ENCODE measurements around the gene PSMD1.
A peak's percentile ranks its signal among the peaks of the same experiment; 100 is the strongest.
"Not testable (repeated sequence)": the region's sequence is repeated elsewhere in the genome, so short reads cannot be mapped to it uniquely, and the experiment has no call there.

PSMD1 gene

GRCh38 chr2:231057590-231057989, 923 bp downstream of the PSMD1 start:
- DNase-seq (ENCODE audit: low spot score), result peak; percentile 47

GRCh38 chr2:231058761-231059550, 2.3 kb downstream of the PSMD1 start:
- peak; percentile 79 for DNase-seq (ENCODE audit: low spot score)

DNA sequence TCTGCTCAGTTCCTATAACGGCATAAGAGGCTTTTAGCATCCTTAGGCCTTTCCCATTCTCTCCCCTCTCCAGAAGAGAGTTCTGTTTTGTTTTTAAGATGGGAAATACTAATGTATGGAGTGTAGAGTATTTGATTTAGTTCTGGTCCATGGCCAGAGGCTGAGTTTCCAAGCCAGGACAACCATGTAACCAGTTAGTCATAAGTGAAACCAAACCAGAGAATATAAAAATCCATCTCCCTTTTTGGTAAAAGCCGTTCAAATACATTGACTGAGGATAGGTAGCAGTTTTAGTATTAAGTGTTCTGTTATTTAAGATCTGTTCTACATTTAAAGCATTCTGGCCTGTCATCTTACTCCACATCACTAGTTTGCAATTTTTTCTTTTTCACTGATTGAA, 3.1 kb downstream of the PSMD1 start:
- no peak for DNase-seq (ENCODE audit: low spot score)

DNA sequence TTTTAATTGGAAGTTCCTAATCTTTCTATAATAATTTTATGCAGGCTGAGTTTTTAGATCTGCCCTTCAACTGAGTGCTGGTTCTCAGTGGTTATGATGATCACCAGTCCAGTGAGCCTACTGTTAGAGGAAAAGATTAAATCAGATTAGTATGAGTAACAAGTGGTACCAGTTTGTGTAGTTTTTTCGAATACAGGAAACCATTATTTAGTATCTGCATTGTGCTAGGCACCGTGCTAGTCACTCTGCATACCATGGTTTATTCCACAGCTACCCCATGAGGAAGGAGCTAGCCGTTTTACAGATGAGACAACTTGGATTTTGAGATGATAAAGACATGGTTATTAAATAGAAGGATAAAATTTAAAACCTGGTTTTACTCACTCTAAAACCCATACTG, 6.1 kb downstream of the PSMD1 start:
- DNase-seq (ENCODE audit: low spot score), result no peak

GRCh38 chr2:231063347-231063746, 6.7 kb downstream of the PSMD1 start:
- no peak for DNase-seq (ENCODE audit: low spot score)

- DNase-seq (ENCODE audit: low spot score), result no peak
These were observed 9.3 kb downstream of the PSMD1 start for GRCh38 chr2:231065966-231066365.

GRCh38 chr2:231067531-231067930, 10.9 kb downstream of the PSMD1 start:
- not testable (repeated sequence) for DNase-seq (ENCODE audit: low spot score)

- DNase-seq (ENCODE audit: low spot score), result peak; percentile 81
These were observed 12.0 kb downstream of the PSMD1 start for GRCh38 chr2:231068525-231069222.

DNA sequence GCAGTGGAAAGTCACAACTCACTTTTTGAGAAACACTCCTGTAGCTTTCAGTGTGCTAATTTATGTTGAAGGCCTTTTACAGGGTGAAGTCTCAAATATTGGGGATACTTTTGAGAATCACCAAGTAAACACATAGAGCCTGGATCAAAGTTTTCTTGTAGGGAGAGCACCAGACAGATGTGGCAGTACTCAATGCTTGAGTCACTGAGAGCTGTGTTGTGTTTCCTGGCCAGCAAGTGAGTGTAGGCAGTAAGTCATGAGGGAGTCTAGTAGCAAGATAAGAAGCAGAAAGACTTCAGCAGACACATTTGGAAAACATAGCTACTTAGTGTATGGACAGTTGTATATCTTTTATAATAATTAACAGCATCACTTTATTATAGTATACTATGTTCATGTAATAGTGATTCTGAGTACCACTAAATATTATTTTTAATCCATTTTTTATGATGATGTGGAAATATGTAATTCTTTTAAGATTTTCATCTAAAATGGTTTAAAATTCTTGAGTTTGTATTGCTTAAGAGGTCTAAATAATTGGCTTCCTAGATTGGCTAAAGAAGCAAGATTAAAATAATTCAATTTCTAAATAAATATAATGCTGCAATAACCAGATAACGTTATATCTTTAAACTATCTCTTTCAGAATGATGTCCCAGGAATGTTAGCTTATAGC, 12.8 kb downstream of the PSMD1 start:
- DNase-seq (ENCODE audit: low spot score), result peak; percentile 80

DNA sequence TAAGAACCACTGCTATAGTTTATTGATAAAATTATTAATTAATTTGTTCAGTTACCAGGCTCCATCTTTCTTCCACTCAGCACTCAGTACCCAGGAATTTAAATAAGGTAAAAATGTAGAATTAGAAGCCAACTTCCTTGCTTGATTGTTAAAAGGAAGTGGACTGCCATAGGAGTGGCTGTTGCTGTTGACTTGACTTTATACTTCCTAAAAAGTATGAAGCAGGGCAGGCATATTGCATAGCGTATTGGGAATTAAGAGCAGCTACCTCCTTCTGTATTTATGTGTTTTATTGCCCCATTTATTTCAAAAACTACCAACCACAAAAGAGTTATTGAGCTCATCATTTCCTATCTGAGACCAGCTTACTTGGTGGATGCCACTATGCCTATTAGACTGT, 27.9 kb downstream of the PSMD1 start:
- no peak for DNase-seq (ENCODE audit: low spot score)

GRCh38 chr2:231088754-231089153, 32.1 kb downstream of the PSMD1 start:
- DNase-seq (ENCODE audit: low spot score), result no peak

DNA sequence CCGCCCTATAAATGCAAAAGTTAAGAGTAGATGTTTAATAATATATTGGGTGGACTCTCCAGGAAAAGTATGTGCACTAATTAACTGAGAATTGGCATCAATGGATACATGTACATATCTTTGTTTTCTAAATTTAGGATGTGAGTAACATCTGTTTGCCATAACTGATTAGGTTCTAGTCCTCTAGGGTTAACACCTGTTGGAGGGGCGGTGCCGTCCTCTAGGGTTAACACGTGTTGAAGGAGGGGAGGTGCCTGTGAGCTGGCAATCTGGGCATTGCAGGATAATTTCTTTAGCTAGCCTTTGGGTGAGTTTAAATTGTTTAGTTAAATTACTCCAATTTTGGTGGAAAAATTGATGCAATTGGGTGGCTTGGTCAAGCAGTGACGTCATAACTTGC, 37.3 kb downstream of the PSMD1 start:
- no peak for DNase-seq (ENCODE audit: low spot score)

GRCh38 chr2:231094736-231095346, 38.2 kb downstream of the PSMD1 start:
- no peak for DNase-seq (ENCODE audit: low spot score)

DNA sequence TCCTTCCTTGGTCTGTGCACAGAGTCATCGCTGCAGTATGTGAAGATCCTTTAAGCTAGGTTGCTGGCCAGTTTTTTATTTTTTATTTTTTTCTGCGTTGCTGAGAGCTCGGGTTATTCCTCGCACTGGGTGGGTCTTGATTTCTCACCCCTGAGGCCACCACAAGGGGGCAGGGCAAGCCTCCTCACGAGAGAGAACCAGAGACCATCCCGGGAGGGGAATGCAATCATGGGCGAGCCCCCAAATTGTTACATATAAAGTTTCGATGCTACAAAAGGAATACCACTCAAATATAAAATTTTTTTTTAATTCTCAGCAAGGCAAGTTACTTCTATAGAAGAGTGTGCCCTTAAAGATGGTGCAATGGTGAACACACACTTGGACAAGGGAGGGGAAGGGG, 43.3 kb downstream of the PSMD1 start:
- DNase-seq (ENCODE audit: low spot score), result no peak

DNA sequence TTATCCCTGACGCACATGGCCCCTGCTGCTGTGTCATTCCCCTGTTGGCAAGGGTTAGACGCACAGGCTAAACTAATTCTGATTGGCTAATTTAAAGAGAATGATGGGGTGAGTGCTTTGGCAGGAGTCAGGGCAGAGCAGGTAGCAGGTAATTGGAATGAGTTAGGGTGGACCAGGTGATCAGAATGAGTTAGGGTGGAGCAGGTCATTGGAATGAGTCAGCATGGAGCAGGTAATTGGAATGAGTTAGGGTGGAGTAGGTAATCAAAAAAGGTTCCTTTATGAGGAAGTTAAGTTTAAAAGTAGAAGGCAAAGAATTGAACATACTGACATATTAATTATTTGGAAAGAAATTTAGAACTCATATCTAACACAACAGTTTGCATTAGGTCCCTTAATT, 43.7 kb downstream of the PSMD1 start:
- not testable (repeated sequence) for DNase-seq (ENCODE audit: low spot score)

DNA sequence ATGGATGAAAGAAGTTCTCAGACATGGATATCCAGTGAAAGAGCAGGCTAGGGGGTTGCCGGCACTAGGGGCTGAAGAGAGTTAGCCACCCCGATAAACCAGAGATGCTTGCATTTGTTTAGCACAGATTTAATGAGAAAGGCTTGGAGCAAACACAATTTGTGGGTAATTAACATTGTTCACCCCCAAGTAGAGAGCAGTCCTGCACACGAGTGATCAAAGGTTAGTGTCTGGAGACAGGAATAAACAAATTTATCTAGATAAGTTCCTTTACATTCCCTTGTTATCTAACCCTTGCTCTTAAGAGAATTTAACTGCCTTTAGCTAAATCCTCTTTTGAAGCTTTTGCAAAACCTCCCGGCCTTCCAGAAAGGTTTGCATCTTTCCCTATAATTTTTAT, 44.3 kb downstream of the PSMD1 start:
- no peak for DNase-seq (ENCODE audit: low spot score)

DNA sequence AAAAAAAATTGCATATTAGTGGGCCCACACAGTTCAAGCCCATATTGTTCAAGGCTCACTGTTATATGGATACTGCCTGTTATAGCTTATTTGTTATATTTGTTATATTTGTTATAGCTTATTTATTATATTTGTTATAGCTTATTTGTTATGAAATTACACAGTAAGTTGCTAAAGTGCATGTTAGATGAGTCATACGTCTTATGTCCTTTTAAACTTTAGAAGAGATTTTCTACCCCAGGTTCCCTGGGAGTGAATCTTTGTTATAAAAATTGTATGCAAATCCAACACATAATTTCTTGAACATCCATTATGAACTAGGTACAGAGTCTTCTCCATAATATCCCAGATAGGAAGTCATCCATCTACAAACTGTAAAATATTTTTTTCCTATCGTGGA, 46.1 kb downstream of the PSMD1 start:
- no peak for DNase-seq (ENCODE audit: low spot score)

- DNase-seq (ENCODE audit: low spot score), result peak; percentile 75
These were observed 47.5 kb downstream of the PSMD1 start for GRCh38 chr2:231104115-231104713.

- no peak for DNase-seq (ENCODE audit: low spot score)
These were observed 53.9 kb downstream of the PSMD1 start for GRCh38 chr2:231110551-231110950.

DNA sequence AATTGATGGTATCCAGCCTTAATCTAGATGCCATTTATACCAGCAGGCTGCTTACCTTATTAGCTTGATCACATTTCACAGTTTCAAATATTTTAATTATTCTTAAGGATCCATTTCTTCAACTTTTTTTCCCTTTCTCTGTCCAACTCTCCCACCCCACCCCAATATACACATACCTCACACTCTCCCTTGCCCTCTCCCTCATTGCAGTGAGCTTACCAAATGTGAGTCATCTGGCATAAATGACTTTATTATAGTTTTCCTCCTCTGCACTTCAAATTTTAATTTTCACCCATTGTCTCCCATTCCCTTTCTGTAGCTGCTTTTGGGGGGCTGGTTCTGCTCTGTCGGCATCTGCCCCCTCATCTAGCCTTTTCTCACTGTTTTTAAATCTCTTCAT, 55.3 kb downstream of the PSMD1 start:
- no peak for DNase-seq (ENCODE audit: low spot score)

GRCh38 chr2:231113489-231113888, 56.8 kb downstream of the PSMD1 start:
- no peak for DNase-seq (ENCODE audit: low spot score)

DNA sequence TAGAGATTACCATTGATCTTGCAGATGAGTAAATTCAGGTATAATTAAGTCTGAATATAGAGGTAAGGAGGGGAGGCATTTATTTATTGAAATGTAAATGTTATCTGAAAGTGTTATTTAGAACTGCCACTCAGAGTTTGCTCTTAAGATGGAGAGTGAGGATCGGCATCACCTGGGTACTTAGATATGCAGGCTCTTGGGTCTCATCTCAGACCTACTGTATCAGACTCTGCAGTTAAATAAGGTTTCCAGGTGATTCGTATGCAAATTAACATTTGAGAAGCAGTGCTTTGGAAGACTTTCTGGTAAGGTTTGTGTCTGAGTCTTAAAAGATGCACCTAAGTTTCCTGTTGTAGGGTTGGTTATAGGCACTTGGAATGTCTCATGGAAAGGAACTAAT, 59.0 kb downstream of the PSMD1 start:
- DNase-seq (ENCODE audit: low spot score), result no peak
